A673 (cell line): ENCODE measurements around the gene ATP4A.

Experiments used
- EZH2 ChIP-seq: fragments of 200-600 bp; sonication (generic); IDR thresholded peaks from 2 replicates; pipeline ENCODE4 v1.6.1; 2017; ENCODE audit warnings: borderline replicate concordance, low read depth, mild to moderate bottlenecking, mixed read lengths, antibody characterized with exemption, low read length; ENCODE audit not compliant: poor library complexity, severe bottlenecking
- TF ChIP-seq, protein P1 (sequence below): fragments of 300-800, 200-600 bp; sonication (generic); conservative IDR thresholded peaks from 2 replicates; pipeline ENCODE4 v1.5.1; 2017; ENCODE audit warnings: low read depth, mild to moderate bottlenecking, antibody characterized with exemption, low read length, moderate library complexity, mixed read lengths

DNA sequence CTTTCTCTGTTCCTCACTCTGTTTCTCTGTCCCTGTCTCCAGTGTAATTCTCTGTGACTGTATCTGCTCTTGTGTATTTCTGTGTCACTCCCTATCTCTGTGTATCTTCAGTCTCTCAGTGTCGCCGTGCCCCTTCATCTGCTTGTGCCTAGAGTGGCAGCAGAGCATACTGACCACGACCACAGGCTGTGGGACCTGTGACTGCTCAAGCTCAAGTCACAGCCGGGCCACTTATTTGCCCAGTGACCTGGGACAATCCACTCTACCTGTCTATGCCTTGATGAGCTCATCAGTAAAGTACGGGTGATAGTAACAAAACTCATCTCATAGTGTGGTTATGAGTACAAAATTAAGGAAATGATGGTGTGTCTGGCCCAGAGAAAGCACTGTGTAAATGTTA is 9.4 kb downstream of the ATP4A start:
- TF ChIP-seq, protein P1, sequence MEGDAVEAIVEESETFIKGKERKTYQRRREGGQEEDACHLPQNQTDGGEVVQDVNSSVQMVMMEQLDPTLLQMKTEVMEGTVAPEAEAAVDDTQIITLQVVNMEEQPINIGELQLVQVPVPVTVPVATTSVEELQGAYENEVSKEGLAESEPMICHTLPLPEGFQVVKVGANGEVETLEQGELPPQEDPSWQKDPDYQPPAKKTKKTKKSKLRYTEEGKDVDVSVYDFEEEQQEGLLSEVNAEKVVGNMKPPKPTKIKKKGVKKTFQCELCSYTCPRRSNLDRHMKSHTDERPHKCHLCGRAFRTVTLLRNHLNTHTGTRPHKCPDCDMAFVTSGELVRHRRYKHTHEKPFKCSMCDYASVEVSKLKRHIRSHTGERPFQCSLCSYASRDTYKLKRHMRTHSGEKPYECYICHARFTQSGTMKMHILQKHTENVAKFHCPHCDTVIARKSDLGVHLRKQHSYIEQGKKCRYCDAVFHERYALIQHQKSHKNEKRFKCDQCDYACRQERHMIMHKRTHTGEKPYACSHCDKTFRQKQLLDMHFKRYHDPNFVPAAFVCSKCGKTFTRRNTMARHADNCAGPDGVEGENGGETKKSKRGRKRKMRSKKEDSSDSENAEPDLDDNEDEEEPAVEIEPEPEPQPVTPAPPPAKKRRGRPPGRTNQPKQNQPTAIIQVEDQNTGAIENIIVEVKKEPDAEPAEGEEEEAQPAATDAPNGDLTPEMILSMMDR = no peak
- no peak for TF ChIP-seq EZH2
